ENCODE results near the gene BCAS1.

Gene BCAS1

GRCh38 chr20:53990768-53991450 is 79.5 kb downstream of the BCAS1 start:
- Histone ChIP-seq H3K9me2 (replicated peaks; ENCODE audit: insufficient read depth, low read length) (no peaks in the 10 kb centered on the region), H3K27ac (ENCODE audit: low read length) (no peak overlapping the region), H3F3A (ENCODE audit: insufficient read depth, low read length) (no peaks in the 10 kb centered on the region), H3K9ac (ENCODE audit: low read length) (no peak overlapping the region), H3K79me2 (ENCODE audit: low read length) (no peaks in the 10 kb centered on the region), H3K36me3 (replicated peaks; ENCODE audit: insufficient read depth, low read length) (no peaks in the 10 kb centered on the region), H3K27me3 (replicated peaks; ENCODE audit: insufficient read depth, low read length) (no peaks in the 10 kb centered on the region), H3K4me3 (ENCODE audit: low read length) (no peak overlapping the region), H3K4me2 (ENCODE audit: low read depth, low read length) (no peak overlapping the region), H3K9me3 (replicated peaks; ENCODE audit: insufficient read depth, low read length) (no peaks in the 10 kb centered on the region), H3K4me1 (ENCODE audit: low read length) (peaks cover 7% of the 10 kb centered on the region), H4K20me1 (ENCODE audit: insufficient read depth, low read length) (no peaks in the 10 kb centered on the region), H2AFZ (ENCODE audit: low read length) (no peak overlapping the region)
- DNase-seq: no peak
- TF ChIP-seq EZH2 (optimal IDR thresholded peaks at IDR 0.05; ENCODE audit: low read depth, low read length): no peak
- TF ChIP-seq EZH2phosphoT487 (IDR thresholded peaks at IDR 0.05; ENCODE audit: low read length): no peak
- TF ChIP-seq, protein P1, sequence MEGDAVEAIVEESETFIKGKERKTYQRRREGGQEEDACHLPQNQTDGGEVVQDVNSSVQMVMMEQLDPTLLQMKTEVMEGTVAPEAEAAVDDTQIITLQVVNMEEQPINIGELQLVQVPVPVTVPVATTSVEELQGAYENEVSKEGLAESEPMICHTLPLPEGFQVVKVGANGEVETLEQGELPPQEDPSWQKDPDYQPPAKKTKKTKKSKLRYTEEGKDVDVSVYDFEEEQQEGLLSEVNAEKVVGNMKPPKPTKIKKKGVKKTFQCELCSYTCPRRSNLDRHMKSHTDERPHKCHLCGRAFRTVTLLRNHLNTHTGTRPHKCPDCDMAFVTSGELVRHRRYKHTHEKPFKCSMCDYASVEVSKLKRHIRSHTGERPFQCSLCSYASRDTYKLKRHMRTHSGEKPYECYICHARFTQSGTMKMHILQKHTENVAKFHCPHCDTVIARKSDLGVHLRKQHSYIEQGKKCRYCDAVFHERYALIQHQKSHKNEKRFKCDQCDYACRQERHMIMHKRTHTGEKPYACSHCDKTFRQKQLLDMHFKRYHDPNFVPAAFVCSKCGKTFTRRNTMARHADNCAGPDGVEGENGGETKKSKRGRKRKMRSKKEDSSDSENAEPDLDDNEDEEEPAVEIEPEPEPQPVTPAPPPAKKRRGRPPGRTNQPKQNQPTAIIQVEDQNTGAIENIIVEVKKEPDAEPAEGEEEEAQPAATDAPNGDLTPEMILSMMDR (IDR thresholded peaks at IDR 0.05; ENCODE audit: low read length): no peak

GRCh38 chr20:53990003-53990402 is 80.4 kb downstream of the BCAS1 start:
- Histone ChIP-seq H3K79me2 (ENCODE audit: low read length) (no peaks in the 10 kb centered on the region), H3K4me2 (ENCODE audit: low read depth, low read length) (no peak overlapping the region), H3K9ac (ENCODE audit: low read length) (no peak overlapping the region), H3K9me2 (replicated peaks; ENCODE audit: insufficient read depth, low read length) (no peaks in the 10 kb centered on the region), H3F3A (ENCODE audit: insufficient read depth, low read length) (no peaks in the 10 kb centered on the region), H3K4me1 (ENCODE audit: low read length) (peaks cover 7% of the 10 kb centered on the region), H3K27ac (ENCODE audit: low read length) (no peak overlapping the region), H3K36me3 (replicated peaks; ENCODE audit: insufficient read depth, low read length) (no peaks in the 10 kb centered on the region), H4K20me1 (ENCODE audit: insufficient read depth, low read length) (no peaks in the 10 kb centered on the region), H3K9me3 (replicated peaks; ENCODE audit: insufficient read depth, low read length) (no peaks in the 10 kb centered on the region), H3K4me3 (ENCODE audit: low read length) (no peak overlapping the region), H3K27me3 (replicated peaks; ENCODE audit: insufficient read depth, low read length) (no peaks in the 10 kb centered on the region), H2AFZ (ENCODE audit: low read length) (no peak overlapping the region)
- TF ChIP-seq, protein P1 (IDR thresholded peaks at IDR 0.05; ENCODE audit: low read length): no peak
- TF ChIP-seq EZH2phosphoT487 (IDR thresholded peaks at IDR 0.05; ENCODE audit: low read length) (no peak), EZH2 (optimal IDR thresholded peaks at IDR 0.05; ENCODE audit: low read depth, low read length) (no peak)
- no peak for DNase-seq

DNA sequence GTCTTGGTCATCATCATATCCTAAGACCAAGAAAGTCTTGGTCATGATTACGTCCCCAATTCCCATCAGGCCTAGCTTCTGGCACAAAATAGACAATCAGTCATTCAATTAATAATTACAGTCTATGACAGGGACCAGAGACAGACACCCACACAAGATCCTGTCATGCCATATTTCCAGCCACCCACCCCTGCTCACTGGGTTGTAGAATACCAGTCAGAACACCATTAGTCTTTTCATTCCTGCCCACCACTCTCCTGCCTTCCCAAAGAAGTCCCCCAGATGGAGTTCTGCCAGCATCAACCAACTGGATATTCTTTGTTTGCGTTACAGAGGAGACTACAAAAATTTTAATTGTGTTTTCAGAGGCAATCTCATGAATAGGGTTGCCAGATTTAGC is 81.0 kb downstream of the BCAS1 start:
- Histone ChIP-seq H3K27me3 (replicated peaks; ENCODE audit: insufficient read depth, low read length) (no peaks in the 10 kb centered on the region), H3K9me3 (replicated peaks; ENCODE audit: insufficient read depth, low read length) (no peaks in the 10 kb centered on the region), H3K36me3 (replicated peaks; ENCODE audit: insufficient read depth, low read length) (no peaks in the 10 kb centered on the region)

More for the DNA sequence above, 81.0 kb downstream of the BCAS1 start:
- no peak overlapping the region for H3K9ac ChIP-seq (ENCODE audit: low read length)
- no peak overlapping the region for H3K4me3 ChIP-seq (ENCODE audit: low read length)
- no peaks in the 10 kb centered on the region for H3K9me2 ChIP-seq (replicated peaks; ENCODE audit: insufficient read depth, low read length)
- no peak overlapping the region for H3K4me2 ChIP-seq (ENCODE audit: low read depth, low read length)
- peaks cover 7% of the 10 kb centered on the region for H3K4me1 ChIP-seq (ENCODE audit: low read length)
- no peak for DNase-seq
- TF ChIP-seq, protein P1 (IDR thresholded peaks at IDR 0.05; ENCODE audit: low read length): no peak
- no peaks in the 10 kb centered on the region for H3K79me2 ChIP-seq (ENCODE audit: low read length)
- no peaks in the 10 kb centered on the region for H3F3A ChIP-seq (ENCODE audit: insufficient read depth, low read length)
- no peak overlapping the region for H3K27ac ChIP-seq (ENCODE audit: low read length)
- no peak overlapping the region for H2AFZ ChIP-seq (ENCODE audit: low read length)
- no peaks in the 10 kb centered on the region for H4K20me1 ChIP-seq (ENCODE audit: insufficient read depth, low read length)
